H54 (cell line): Measurements from ENCODE around the gene STXBP3.

Experiments
- DNase-seq: peaks from one replicate; pipeline ENCODE4 v3.0.0; 2011; ENCODE audit warnings: low spot score, mixed read lengths; ENCODE audit not compliant: insufficient read length
- FAIRE-seq: peaks from 3 replicates; lab custom pipeline; 2011; peaks lifted over from hg19 to GRCh38; lab: Jason Lieb, UNC
- POLR2A ChIP-seq: IDR thresholded peaks from 2 replicates; pipeline ENCODE4 v1.6.1; 2011; ENCODE audit warnings: low read depth, mild to moderate bottlenecking, low read length

The STXBP3 gene

DNA sequence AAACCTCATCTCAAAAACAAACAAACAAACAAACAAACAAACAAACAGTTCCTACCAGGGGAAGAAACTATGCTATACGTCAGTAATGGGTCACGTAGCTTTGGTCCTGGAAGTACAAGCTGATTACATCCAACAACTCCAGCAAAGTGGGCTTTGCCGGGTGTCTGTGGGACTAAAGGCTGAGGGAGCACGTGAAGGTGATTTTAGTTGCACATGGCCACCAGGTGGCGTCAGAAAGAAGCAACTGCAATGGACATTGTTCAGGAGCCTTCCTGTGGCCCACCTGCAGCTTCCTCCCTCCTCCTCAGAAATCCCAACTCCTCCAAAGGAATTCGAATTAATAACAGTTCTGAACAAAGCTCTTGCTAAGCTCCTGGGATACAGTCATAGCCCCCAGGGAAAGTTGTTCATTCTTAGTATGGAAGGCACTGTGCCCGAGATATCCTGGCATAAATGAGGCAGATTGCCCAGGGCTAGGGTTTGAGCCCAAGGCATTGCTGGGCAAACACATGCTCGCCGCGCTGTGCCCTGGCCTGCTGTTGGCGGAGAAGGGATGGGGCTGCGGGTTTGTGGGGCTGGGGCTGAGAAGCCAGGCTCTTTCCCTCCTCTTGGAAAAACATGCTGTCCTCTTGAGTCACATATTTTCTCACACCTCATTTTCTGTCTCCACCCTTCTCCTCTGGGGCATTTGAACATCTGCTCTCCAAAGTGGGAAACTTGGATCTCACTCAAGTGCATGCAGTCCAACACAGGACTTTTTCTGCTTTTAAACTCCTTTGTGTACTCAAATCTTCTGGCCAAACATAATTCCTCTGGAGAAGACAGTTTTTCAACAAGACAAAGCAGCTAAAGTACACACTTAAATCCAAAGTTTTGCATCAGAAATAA is 81.8 kb downstream of the STXBP3 start:
- peak; percentile 41 for DNase-seq
- peak; percentile 71 for FAIRE-seq
- no peak for TF ChIP-seq POLR2A

DNA sequence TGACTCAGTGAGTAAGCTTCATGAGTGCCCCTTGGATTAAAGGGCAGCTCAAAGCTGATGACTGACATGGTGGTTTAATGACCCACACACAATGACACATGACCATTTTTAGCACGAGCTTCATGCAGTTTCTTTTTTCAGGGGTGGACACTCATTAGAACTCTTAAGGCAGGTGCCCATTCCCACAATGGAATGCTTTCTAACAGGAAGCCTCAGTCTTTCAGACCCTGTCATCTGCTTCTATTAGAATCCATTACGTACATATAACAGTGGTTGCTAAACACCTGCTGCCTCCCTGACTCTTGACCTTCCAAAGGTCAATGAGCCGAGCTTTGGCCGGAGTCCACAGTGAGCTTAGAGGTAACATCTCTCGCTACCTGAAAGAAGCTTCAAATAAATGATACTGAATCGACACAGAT is 83.0 kb downstream of the STXBP3 start:
- DNase-seq (no peak), FAIRE-seq (no peak)
- TF ChIP-seq POLR2A, result no peak

DNA sequence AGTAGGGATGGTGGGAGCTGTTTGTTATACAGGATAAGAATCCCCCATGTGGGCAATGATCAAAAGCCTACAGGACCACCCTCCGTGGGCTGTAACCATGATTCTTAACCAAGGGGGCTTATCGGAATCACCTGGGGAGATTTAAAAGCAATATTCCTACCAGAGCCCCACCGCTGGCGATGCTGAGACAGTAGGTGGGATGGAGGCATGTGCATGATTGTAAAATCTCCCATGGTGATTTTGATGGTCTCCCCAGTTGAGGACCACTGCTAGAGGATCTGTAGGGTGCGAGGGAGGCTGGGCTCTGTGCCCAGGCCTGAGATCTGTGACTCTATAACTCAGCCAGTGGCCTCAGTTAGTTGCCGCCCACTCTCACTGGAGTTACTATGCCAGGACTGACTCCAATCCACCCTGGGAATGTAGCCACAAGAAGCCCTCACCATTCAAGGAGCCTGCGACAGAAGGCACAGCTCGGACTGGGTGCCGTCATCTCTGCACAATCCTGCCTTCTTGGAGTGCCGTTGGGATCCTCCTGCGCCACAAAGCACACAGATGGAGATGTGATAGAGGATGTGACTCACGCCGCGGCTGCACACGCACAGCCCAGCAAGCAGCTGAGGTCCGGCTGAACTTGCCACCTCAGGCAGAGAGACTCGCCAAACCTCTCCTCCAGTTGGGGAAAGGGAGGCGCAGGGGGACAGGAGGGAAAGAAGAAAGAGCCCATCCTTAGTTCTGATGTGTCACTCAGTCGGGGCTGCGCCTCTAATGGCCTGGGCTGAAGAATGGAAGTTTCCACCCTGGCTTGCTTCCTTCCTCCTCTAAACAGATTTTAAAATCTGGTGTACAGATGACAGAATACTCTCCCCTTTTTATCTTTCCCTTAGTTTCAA is 83.9 kb downstream of the STXBP3 start:
- DNase-seq (peak; percentile 80), FAIRE-seq (peak; percentile 98)

DNA sequence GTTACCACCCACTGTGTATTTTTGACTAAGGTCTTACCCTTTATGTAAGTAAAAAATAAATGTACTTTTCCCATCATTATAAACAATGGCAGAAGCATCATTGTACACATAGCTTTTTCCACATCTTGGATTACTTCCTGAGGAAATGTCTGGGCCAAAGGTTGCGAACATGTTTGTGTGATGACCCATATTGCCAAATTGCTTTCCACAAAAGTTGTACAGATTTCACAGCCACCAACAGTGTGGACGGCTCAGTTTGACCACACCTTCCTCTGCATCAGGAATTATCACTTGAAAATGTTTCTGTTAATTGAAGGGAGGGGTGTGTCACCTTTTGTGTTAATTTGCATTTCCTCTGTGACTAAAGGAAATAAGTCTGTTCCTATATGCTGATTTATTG is 84.8 kb downstream of the STXBP3 start:
- peak; percentile 22 for DNase-seq
- no peak for TF ChIP-seq POLR2A
- peak; percentile 43 for FAIRE-seq

More for the DNA sequence above, 83.9 kb downstream of the STXBP3 start:
- peak; percentile 36; the same call in 1 of the 2 replicates for TF ChIP-seq POLR2A

DNA sequence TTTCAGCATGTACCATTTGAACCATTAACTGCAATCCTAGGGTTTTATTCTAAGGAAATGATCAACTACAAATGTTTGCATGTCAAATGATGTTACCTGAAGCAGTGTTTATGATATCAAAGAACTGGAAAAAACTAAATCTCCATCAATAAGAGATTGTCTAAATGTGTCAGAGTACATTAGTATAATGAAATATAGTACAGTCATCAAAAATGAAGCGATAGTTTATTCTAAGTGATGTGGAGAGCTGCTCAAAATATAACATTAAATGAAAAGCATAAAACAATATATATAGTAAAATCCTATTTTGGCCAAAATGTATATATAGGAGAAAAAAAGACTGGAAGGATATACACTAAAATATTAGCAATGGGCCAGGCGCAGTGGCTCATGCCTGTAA is 86.5 kb downstream of the STXBP3 start:
- no peak for TF ChIP-seq POLR2A
- FAIRE-seq (no peak), DNase-seq (no peak)

DNA sequence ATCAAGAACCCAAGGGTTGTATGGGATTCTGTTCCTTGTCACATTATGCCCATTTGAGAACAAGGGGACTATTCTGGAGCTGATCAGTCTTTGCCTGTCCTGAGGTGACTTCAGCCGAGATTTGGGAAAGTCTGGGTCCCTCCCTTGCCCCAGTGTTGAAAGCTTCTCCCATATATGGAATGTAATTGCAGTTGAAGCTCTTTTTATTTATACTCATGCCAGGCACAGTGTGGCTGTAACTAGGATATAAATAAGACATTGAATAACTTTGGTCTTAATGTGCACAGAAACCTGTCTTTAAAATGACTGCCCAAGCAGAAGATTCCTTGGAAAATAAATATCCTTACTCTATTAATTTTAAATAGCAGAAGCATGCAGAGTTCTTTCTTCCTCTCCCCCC is 95.2 kb downstream of the STXBP3 start:
- DNase-seq (no peak), FAIRE-seq (no peak)
- TF ChIP-seq POLR2A, result no peak

DNA sequence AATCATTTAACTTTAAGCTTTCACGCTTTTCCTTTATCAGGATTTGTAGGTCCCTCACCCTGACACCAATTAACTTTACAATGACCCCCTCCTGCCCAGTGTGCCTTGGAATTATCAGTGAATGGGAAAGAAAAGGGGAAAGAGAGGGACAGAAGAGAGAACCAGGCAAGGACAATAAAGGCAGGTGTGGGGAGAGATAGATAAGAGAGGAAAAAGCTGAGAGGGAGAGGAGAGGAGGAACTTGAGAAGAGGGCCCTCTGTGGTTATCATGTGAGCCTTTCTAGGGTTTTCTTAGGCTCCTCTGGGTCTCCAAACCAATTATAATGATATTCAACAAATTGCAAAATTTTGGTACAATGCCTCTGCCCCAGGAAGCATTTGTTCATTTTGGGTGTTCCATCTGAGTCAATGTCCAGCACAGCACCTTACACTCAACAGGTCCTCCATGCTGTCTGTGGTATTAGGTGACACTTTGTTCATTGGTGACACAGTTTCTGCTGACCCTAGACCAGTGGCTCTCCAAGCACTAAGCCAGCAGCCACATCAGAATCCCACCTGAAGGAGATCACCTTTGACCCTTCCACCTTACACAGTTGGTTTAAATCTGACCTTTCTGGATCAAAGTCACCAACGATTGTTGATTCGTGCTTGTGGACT is 96.2 kb downstream of the STXBP3 start:
- TF ChIP-seq POLR2A, result no peak

DNA sequence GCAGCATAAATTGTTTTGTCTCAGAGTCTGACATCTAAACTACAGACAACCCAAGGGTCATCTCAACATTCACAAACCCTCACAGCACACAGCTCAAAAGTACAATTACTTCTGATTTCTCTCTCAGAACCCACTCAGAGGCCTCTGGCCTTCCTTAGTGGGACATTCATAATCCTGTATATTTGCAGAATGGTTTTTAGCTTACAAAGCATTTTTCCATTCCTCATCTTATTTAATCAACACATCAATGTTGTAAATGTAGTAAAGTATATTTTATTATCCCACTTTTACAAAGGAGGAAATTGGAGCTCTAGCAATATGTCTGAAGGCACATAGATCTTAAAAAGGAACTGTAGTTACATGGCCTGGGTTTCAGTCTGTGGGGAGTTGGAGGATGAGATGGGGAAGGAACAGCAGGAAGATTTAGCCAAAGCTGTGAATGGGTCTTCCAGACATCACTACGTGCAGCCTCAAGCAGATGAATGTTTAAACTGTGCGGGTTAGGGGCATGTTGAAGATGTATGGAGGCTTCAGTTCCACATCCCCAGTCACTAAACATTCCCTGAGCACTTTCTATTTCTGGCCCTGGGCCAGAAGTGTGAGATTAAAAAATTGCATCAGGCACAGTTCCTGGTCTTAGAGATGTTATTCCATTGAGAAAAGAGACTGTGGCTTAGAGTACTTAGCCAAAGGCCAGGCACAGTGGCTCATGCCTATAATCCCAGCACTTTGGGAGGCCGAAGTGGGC is 97.1 kb downstream of the STXBP3 start:
- TF ChIP-seq POLR2A, result no peak
- no peak for FAIRE-seq
- DNase-seq, result no peak

More for the DNA sequence above, 96.2 kb downstream of the STXBP3 start:
- DNase-seq, result no peak
- FAIRE-seq, result no peak

DNA sequence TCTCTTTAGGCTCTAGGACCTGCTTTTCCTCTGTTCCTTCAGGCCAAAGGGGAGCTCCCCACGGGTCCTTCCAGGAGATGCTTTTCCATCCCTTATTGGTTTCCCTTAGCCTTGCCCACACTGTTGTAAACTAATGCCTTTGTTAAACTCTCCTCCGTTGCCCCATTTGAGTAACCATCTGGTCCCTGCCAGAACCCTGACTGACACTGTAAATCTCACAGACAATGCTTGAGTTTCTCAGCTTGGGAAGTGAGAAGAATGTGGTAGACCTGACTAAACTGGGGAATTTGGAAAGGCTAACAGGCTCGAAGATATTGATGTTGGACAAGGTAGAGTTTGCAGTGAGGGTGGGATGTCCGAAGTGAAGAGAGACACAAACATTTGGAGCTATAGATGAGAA is 99.0 kb downstream of the STXBP3 start:
- FAIRE-seq, result no peak
- no peak for TF ChIP-seq POLR2A
- DNase-seq, result no peak

DNA sequence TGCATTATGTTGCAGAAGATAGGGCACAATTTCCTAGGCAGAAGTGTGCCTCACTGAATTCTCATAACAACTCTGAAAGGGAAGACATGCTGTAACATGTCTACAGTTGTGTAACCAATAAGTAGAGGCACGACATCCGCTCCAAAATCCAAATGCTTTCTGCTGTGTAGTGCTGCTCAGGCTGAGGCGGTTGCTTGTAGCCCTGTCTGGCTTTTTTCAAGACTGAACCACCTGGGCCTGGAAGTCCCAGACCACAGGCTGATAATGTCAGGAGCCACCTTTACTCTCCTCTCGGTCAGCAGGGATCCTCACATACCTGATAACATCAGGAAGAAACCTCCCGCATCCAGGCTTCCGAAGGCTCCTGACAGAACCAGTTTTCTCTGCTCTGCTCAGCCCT is 99.5 kb downstream of the STXBP3 start:
- TF ChIP-seq POLR2A, result no peak
- FAIRE-seq (no peak), DNase-seq (no peak)

DNA sequence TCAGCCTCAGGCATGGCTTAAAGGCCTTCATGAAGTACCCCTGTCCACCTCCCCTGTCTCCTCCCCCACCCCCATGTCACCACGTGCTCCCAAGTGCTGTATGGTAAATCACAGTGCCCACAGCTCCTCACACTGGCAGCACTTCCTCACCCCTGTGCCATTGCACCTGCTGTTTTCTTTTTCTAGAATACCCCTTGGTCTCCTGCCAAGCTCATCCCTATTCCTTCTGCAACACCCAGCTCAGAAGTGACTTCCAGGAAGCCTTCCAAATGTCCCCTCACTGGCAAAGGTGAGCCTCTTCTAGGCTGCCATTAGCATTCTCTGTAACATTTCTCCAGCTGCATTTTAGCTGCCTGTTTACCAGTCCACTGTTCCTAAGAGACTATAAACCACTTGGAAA is 101.0 kb downstream of the STXBP3 start:
- FAIRE-seq, result no peak
- DNase-seq, result no peak
- TF ChIP-seq POLR2A, result no peak

DNA sequence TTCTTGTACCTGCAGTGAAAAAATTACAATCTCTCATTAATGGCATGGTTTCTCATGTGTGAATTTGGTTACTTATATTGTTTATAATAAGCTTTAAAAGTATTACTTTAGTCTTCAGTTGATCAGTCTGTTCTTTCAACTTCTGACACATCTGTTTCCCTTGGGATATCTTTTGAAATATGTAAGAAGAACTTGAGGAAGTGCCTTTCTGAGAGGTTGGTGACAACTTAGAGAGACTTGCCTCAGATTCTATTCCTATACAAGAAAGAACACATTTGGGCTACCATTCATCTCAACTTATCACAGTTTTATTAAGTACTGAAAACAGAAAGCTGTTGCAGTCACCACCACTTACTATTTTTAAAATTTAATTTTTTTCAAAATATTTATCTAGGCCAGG is 102.3 kb downstream of the STXBP3 start:
- FAIRE-seq (no peak), DNase-seq (no peak)
- TF ChIP-seq POLR2A, result no peak

DNA sequence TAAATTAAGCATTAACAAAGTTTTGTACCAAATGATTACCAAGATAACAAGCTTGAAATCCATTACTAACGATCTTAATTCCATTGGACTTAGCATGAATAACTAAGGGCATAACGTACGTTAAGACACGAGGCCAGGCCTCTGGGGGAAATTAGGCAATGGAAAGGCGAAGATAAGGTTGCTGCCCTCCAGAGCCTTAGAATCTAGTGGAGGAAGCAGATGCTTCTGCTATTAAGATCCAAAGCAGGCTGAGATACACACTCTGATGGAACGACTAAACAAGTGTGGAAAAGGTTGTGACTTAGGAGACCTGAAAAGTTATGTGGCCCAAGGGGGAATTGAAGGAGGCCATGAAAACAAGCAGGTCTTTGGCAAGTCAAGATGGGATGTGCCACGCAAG is 104.5 kb downstream of the STXBP3 start:
- FAIRE-seq (no peak), DNase-seq (no peak)
- no peak for TF ChIP-seq POLR2A

DNA sequence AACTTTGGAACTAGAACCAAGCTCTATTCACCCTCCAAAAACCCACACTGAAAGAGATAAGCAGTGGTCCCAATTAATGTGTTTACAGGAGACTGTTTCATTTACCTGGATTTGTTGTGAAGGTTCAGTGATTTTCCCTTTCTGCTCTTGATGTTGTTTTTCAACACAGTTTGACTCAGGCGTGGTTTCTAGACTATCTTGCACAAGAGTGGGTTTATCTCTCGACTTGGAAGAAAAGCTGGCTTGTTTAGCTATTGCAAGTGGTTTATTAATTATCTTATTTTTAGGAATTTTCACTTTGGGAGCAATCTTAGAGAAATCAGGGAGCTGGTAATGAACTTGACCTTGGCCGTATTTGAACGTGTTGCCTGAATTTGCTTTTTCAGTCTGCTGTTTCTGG is 105.1 kb downstream of the STXBP3 start:
- TF ChIP-seq POLR2A, result no peak
- no peak for DNase-seq
- no peak for FAIRE-seq
